OCI-LY3 (cell line): ENCODE data around the gene EPN3.

Experiments used
- EZH2phosphoT487 ChIP-seq: fragments of 200-600 bp; shearing (Covaris generic); IDR thresholded peaks from 2 replicates; pipeline ENCODE4 v1.6.1; 2018; ENCODE audit warnings: antibody characterized with exemption, mixed run types, low read depth
- TF ChIP-seq, protein P1 (sequence below): fragments of 200-600, 300-600 bp; sonication (generic); IDR thresholded peaks from 2 replicates; pipeline ENCODE4 v1.5.1; 2014; ENCODE audit warnings: antibody characterized with exemption, low read length, low read depth

DNA sequence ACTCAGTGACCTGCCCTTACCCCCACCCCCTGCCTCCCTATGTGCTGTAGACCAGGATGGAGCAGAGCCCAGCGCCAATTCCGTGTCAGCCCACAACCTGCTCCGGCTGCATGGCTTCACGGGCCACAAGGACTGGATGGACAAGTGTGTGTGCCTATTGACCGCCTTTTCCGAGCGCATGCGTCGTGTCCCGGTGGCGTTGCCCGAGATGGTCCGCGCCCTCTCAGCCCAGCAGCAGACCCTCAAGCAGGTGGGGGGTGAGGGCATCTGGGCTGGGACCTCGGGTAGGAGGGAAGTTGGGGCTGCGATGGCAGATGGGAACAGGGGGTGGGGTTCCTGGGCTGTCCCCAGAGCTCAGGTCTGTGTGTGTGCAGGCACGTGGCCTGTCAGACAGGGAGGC is 21.7 kb downstream of the EPN3 start:
- TF ChIP-seq, protein P1, sequence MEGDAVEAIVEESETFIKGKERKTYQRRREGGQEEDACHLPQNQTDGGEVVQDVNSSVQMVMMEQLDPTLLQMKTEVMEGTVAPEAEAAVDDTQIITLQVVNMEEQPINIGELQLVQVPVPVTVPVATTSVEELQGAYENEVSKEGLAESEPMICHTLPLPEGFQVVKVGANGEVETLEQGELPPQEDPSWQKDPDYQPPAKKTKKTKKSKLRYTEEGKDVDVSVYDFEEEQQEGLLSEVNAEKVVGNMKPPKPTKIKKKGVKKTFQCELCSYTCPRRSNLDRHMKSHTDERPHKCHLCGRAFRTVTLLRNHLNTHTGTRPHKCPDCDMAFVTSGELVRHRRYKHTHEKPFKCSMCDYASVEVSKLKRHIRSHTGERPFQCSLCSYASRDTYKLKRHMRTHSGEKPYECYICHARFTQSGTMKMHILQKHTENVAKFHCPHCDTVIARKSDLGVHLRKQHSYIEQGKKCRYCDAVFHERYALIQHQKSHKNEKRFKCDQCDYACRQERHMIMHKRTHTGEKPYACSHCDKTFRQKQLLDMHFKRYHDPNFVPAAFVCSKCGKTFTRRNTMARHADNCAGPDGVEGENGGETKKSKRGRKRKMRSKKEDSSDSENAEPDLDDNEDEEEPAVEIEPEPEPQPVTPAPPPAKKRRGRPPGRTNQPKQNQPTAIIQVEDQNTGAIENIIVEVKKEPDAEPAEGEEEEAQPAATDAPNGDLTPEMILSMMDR: no peak
- no peak for TF ChIP-seq EZH2phosphoT487
